H1 (cell line): ENCODE measurements around the gene AHI1. TPM values are rescaled to one million over a fixed set of nuclear protein-coding genes. Genes with fewer than 3 reads are reported as not detected.

ENCODE experiments used
- CTCF ChIA-PET: fragments of 300-600 bp; sonication (Branson Sonifier 250); formaldehyde crosslinking; loops from one replicate; lab custom pipeline; 2021; ENCODE audit not compliant: partially characterized antibody; lab: Charles Lee
- POLR2A ChIA-PET: fragments of 300-600 bp; sonication (Branson Sonifier 250); formaldehyde crosslinking; loops from one replicate; lab custom pipeline; 2021; ENCODE audit warnings: inconsistent platforms; ENCODE audit not compliant: partially characterized antibody; lab: Charles Lee
- DNase-seq, 2 experiments: peaks; one replicate each; pipeline versions ENCODE4 v3.0.0 to v3.0.0-alpha.2; 2010 to 2022; ENCODE audit warnings: low spot score in 2 of 2, low read depth in 1 of 2, mixed read lengths in 1 of 2
- FAIRE-seq: peaks from 2 replicates; lab custom pipeline; 2011; peaks lifted over from hg19 to GRCh38; lab: Jason Lieb, UNC
- H2AFZ ChIP-seq: 2 replicates; pipeline ENCODE4 v1.8.1; 2012; ENCODE audit warnings: low read length, inconsistent platforms
- H2AK5ac ChIP-seq: 2 replicates; pipeline ENCODE4 v1.6.1; 2013; ENCODE audit warnings: low read depth, low read length
- H2BK120ac ChIP-seq: replicated peaks from 2 replicates; pipeline ENCODE3; 2013; ENCODE audit warnings: low read depth, low read length, inconsistent platforms
- H2BK12ac ChIP-seq: 2 replicates; pipeline ENCODE4 v1.6.1; 2013; ENCODE audit warnings: low read depth, low read length
- H2BK15ac ChIP-seq: 2 replicates; pipeline ENCODE4 v1.6.1; 2013; ENCODE audit warnings: low read length
- H2BK20ac ChIP-seq: 2 replicates; pipeline ENCODE4 v1.6.1; 2013; ENCODE audit warnings: low read length
- H2BK5ac ChIP-seq: 2 replicates; pipeline ENCODE4 v1.6.1; 2013; ENCODE audit warnings: low read depth, low read length
- H3K14ac ChIP-seq: 2 replicates; pipeline ENCODE4 v1.6.1; 2013; ENCODE audit warnings: inconsistent platforms; ENCODE audit not compliant: insufficient read length
- H3K18ac ChIP-seq: 2 replicates; pipeline ENCODE4 v1.6.1; 2013; ENCODE audit warnings: low read length; ENCODE audit errors: extremely low read depth
- H3K23ac ChIP-seq: 2 replicates; pipeline ENCODE4 v1.6.1; 2013; ENCODE audit warnings: inconsistent platforms; ENCODE audit not compliant: insufficient read length
- H3K23me2 ChIP-seq: 2 replicates; pipeline ENCODE4 v1.6.1; 2013; ENCODE audit warnings: low read depth, low read length
- H3K27ac ChIP-seq: 2 replicates; pipeline ENCODE4 v1.6.1; 2011; ENCODE audit warnings: low read depth, low read length, inconsistent platforms
- H3K27me3 ChIP-seq, 4 experiments: replicated peaks in 1 of 4; 1 replicate in 1 of 4; 2 replicates in 3 of 4; pipeline versions ENCODE4 v1.6.1 to v1.8.1; 2011 to 2013; ENCODE audit warnings: low read length in 3 of 4, mild to moderate bottlenecking in 3 of 4, inconsistent platforms in 2 of 4, mixed read lengths in 2 of 4, moderate library complexity in 1 of 4; ENCODE audit not compliant: control insufficient read depth in 3 of 4, insufficient read depth in 3 of 4; ENCODE audit errors: extremely low read depth in 1 of 4
- H3K36me3 ChIP-seq, 4 experiments: 2 replicates each; pipeline versions ENCODE4 v1.6.1 to v1.8.1; 2011 to 2013; ENCODE audit warnings: mild to moderate bottlenecking in 4 of 4, low read length in 3 of 4, moderate library complexity in 2 of 4, control low read depth in 1 of 4, inconsistent platforms in 1 of 4; ENCODE audit not compliant: insufficient read depth in 4 of 4, control insufficient read depth in 2 of 4
- H3K4ac ChIP-seq: replicated peaks from 2 replicates; pipeline ENCODE3; 2013; ENCODE audit warnings: low read length, low read depth, mixed read lengths, inconsistent platforms; ENCODE audit not compliant: insufficient read length
- H3K4me1 ChIP-seq, 4 experiments: replicated peaks in 1 of 4; 1 replicate in 1 of 4; 2 replicates in 3 of 4; pipeline versions ENCODE4 v1.6.1 to v1.8.1; 2011 to 2013; ENCODE audit warnings: low read length in 3 of 4, inconsistent platforms in 2 of 4, mixed read lengths in 1 of 4; ENCODE audit not compliant: insufficient read depth in 4 of 4, control insufficient read depth in 3 of 4
- H3K4me2 ChIP-seq, 2 experiments: 2 replicates each; pipeline versions ENCODE4 v1.6.1 to v1.8.1; 2011 to 2013; ENCODE audit warnings: low read depth in 2 of 2, low read length in 2 of 2, control low read depth in 1 of 2, inconsistent platforms in 1 of 2, mild to moderate bottlenecking in 1 of 2; ENCODE audit not compliant: insufficient read depth in 1 of 2
- H3K4me3 ChIP-seq, 4 experiments: fragments of 200-600, 300-600 bp in 1 of 4; sonication (generic), shearing (Covaris generic), sonication (Bioruptor Twin) in 1 of 4; 2 replicates each; pipeline versions ENCODE4 v1.5.1 to v1.8.1; 2011 to 2016; ENCODE audit warnings: low read length in 4 of 4, low read depth in 3 of 4, control low read depth in 2 of 4, inconsistent platforms in 2 of 4, mild to moderate bottlenecking in 2 of 4, mixed read lengths in 1 of 4, moderate library complexity in 1 of 4; ENCODE audit not compliant: insufficient read depth in 2 of 4; ENCODE audit errors: extremely low read depth in 1 of 4
- H3K56ac ChIP-seq: replicated peaks from 2 replicates; pipeline ENCODE3; 2013; ENCODE audit warnings: low read depth, mild to moderate bottlenecking, mixed read lengths, low read length, inconsistent platforms; ENCODE audit not compliant: insufficient read length
- H3K79me1 ChIP-seq: 2 replicates; pipeline ENCODE4 v1.6.1; 2013; ENCODE audit warnings: low read depth, low read length, control low read depth
- H3K79me2 ChIP-seq, 2 experiments: 2 replicates each; pipeline versions ENCODE4 v1.6.1 to v1.8.1; 2012 to 2013; ENCODE audit warnings: low read length in 2 of 2, mild to moderate bottlenecking in 2 of 2, inconsistent platforms in 1 of 2; ENCODE audit not compliant: insufficient read depth in 2 of 2, control insufficient read depth in 1 of 2
- H3K9ac ChIP-seq, 4 experiments: replicated peaks in 1 of 4; 1 replicate in 1 of 4; 2 replicates in 3 of 4; pipeline versions ENCODE4 v1.6.1 to v1.8.1; 2011 to 2013; ENCODE audit warnings: low read depth in 3 of 4, low read length in 3 of 4, control low read depth in 2 of 4, mild to moderate bottlenecking in 2 of 4, moderate library complexity in 2 of 4, inconsistent platforms in 1 of 4; ENCODE audit errors: extremely low read depth in 1 of 4
- H3K9me3 ChIP-seq, 2 experiments: 2 replicates each; pipeline versions ENCODE4 v1.6.1 to v1.8.1; 2012 to 2013; ENCODE audit warnings: mild to moderate bottlenecking in 2 of 2, moderate library complexity in 2 of 2, control low read depth in 1 of 2, inconsistent platforms in 1 of 2, low read depth in 1 of 2, low read length in 1 of 2, mixed read lengths in 1 of 2; ENCODE audit not compliant: insufficient read depth in 2 of 2
- H4K20me1 ChIP-seq, 2 experiments: replicated peaks in 1 of 2; 2 replicates each; pipeline versions ENCODE3 to v1.8.1; 2011 to 2013; ENCODE audit warnings: inconsistent platforms in 2 of 2, low read length in 2 of 2, mild to moderate bottlenecking in 1 of 2; ENCODE audit not compliant: insufficient read depth in 2 of 2, control insufficient read depth in 1 of 2
- H4K5ac ChIP-seq: 2 replicates; pipeline ENCODE4 v1.6.1; 2013; ENCODE audit warnings: low read length, low read depth, mixed read lengths, inconsistent platforms; ENCODE audit not compliant: insufficient read length
- H4K8ac ChIP-seq: 2 replicates; pipeline ENCODE4 v1.8.0; 2013; ENCODE audit warnings: mild to moderate bottlenecking, moderate library complexity, low read length, inconsistent platforms; ENCODE audit not compliant: insufficient read depth; ENCODE audit errors: extremely low read depth
- H4K91ac ChIP-seq: replicated peaks from 2 replicates; pipeline ENCODE3; 2013; ENCODE audit warnings: low read length, mixed read lengths, inconsistent platforms; ENCODE audit not compliant: insufficient read length
- ATF3 ChIP-seq: IDR thresholded peaks from 2 replicates; pipeline ENCODE4 v1.6.1; 2011; ENCODE audit warnings: low read depth, mild to moderate bottlenecking, low read length; ENCODE audit not compliant: insufficient read depth
- CBX8 ChIP-seq: fragments of 300-800, 300-1000 bp; sonication (generic); IDR thresholded peaks from 2 replicates; pipeline ENCODE4 v1.7.1; 2016; ENCODE audit warnings: low read depth, low read length, borderline replicate concordance
- CTCF ChIP-seq, 3 experiments: IDR thresholded peaks; 1 replicate in 2 of 3; 2 replicates in 1 of 3; pipeline versions ENCODE4 v1.5.1 to v1.6.1; 2011; ENCODE audit warnings: low read length in 3 of 3, mild to moderate bottlenecking in 3 of 3, inconsistent platforms in 2 of 3, low read depth in 1 of 3, moderate library complexity in 1 of 3; ENCODE audit not compliant: insufficient read depth in 1 of 3; ENCODE audit errors: control extremely low read depth in 1 of 3
- WGBS, 2 experiments: shearing (Covaris generic) in 1 of 2; methylation state at CpG; one replicate each; pipeline versions ENCODE4 v1.1.6 to v1.1.7; 2013 to 2015; ENCODE audit warnings: low lambda C conversion rate in 2 of 2, mixed read lengths in 2 of 2, inconsistent platforms in 1 of 2, low coverage in 1 of 2, missing lambda C conversion rate in 1 of 2; ENCODE audit not compliant: insufficient replicate concordance in 2 of 2, insufficient coverage in 1 of 2, insufficient read length in 1 of 2; ENCODE audit errors: extremely low coverage in 1 of 2, missing lambda C conversion rate in 1 of 2; 5-methylcytosine and 5-hydroxymethylcytosine counted together
- polyA plus RNA-seq, 7 experiments: library from polyadenylated mRNA; depleted of rRNA in 3 of 7; stranded (reverse) in 5 of 7; unstranded in 2 of 7; fragments of >200 nt in 5 of 7; fragments of 200-250 nt in 2 of 7; gene quantifications; 1 replicate in 5 of 7; 2 replicates in 1 of 7; 4 replicates in 1 of 7; pipeline versions ENCODE4 v1.2.1 to v1.2.3, GENCODE V29; 2011 to 2013; ENCODE audit warnings: missing spikeins in 2 of 7, mixed read lengths in 2 of 7
- total RNA-seq: library from RNA; stranded (reverse); fragmentation: NEBNext Ultra II Directional; extraction: Animal tissue kit (Norgen Biotek cat#: 25700); gene quantifications from 2 replicates; pipeline ENCODE4 v1.2.1, GENCODE V29; 2021

Gene AHI1
- total and polyA plus RNA-seq, 2 of the 8 experiments (the other 6 are each of a cell fraction or from before 2014, with no cell fraction given) = 4.2 to 19.6 TPM

- DNase-seq = no peak
- Histone ChIP-seq H3K79me1 (no peaks in the 10 kb centered on the region), H3K4me1 (peaks cover 0 to 8% (median 1%) of the 10 kb centered on the region in 4 experiments; a peak in 2 of 7 replicates), H4K5ac (no peak overlapping the region), H3K14ac (no peak overlapping the region), H4K8ac (no peak overlapping the region), H4K20me1 (no peaks in the 10 kb centered on the region), H2BK15ac (no peak overlapping the region), H2AFZ (no peak overlapping the region), H3K56ac (no peak overlapping the region), H3K23me2 (no peaks in the 10 kb centered on the region), H3K9me3 (no peaks in the 10 kb centered on the region), H2BK5ac (no peak overlapping the region), H3K27ac (no peak overlapping the region), H3K4me3 (no peak overlapping the region), H2BK12ac (no peak overlapping the region), H4K91ac (no peak overlapping the region), H3K79me2 (no peaks in the 10 kb centered on the region), H3K27me3 (no peaks in the 10 kb centered on the region), H3K23ac (no peak overlapping the region), H3K18ac (no peak overlapping the region), H2AK5ac (no peak overlapping the region), H3K4ac (no peak overlapping the region), H3K9ac (no peak overlapping the region)
- FAIRE-seq = no peak
- WGBS, 2 experiments = 92% methylated on average over 3 of the region's 3 CpGs; no CpG with 5 or more reads in 1 of the 2 experiments
- no peak for TF ChIP-seq CTCF (IDR thresholded peaks at IDR 0.05; ENCODE audit: control extremely low read depth in 1 of 3, insufficient read depth in 1 of 3, low read depth in 1 of 3, low read length in 3 of 3)
- TF ChIP-seq ATF3 = no peak
- no peak for TF ChIP-seq CBX8
- TF ChIP-seq, all 59 proteins: peak for 0
- H3K36me3 ChIP-seq = peaks cover 0 to 3% (median under 1%) of the 10 kb centered on the region in 4 experiments; a peak in 2 of 8 replicates
- ChIA-PET CTCF (interaction anchor here (0.8 to 1.3 kb wide), 3 partner anchors 13 to 247 kb away, joined by 3 to 6 read pairs (median 4); no protein-coding TSS in a partner anchor), POLR2A (no interaction called here)
- no peak overlapping the region for H3K4me2 ChIP-seq
- H2BK20ac ChIP-seq = no peak overlapping the region
- no peak overlapping the region for H2BK120ac ChIP-seq
Measured at GRCh38 chr6:135403584-135403983, 94.0 kb downstream of the AHI1 start.
